Measurements from ENCODE around the gene AVPR1B. TPM values are rescaled to one million over a fixed set of nuclear protein-coding genes. Genes with fewer than 3 reads are reported as not detected.

AVPR1B gene
- polyA plus RNA-seq, 1 experiment, result not detected

DNA sequence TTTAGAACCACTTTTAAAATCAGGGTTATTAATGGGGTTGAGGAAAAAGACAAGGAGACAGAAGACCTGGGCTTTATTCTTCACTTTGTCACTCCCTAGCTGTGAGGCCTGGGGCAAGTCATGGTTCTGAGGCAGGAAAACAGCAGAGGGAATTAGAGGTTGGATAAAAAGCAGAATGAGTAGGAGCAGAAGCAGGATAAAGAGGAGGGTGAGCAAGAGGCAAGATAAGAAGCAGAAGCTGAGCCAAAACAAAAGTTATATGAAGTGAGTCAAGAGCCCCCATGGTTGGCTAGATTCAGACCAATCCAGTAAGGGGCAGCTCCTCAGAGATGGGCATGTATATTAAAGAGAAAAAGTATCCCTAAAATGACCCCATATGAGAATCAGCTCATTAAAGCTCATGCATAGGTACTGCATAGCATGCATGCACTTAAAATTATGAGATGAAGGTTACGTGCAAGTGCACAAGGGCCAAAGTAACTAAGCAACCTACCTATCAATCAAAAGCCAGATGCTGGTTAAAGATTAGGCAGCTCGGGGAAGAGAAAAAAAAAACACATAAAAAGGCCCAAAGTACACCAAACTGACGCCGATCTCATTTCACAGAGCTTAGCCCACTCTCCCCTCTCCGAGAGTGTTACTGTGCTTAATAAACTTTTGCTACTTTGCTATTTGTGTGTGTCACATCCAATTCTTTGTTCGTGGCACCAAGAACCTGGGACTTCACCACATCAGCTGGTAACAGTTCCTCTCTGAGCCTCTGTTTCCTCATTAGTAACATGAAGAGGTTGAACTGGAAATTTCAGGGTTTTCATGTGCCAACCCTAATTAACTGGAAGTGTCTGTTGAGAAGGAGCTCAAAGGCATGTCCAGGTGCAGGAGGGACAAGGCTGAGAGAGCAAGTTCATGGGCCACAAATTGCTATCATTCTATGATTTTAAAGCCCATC, 2.2 kb downstream of the AVPR1B start:
- DNase-seq (ENCODE audit: low read depth, low spot score), result no peak

DNA sequence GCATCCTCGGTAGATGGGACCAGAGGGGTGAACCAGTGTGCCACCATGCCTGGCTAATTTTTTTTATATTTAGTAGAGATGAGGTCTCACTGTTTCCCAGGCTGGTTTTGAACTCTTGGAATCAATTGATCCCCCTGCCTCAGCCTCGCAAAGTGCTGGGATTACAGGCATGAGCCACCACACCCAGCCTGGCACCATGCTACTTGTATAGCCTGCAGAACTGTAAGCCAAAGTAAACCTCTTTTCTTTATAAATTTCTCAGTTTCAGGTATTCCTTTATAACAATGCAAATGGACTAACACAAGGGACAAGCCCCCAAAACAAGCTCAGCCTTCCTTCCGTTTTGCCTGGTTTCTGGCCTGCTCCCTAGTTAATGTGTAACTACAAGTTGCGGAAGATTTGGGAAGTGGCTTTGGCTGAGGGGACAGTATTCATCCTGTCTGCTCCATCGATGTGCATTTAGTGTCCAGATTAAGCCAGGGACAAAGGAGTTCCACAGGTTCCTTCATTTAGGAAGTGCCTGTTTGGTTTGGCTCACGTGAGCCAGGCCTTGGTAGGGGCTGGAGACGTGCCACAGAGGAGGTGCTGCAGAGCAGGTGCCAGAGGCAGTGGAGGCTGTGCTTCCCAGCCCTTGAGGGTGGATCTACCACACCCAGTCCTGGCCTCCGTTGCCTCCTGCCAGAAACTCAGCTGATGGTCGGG, 4.4 kb downstream of the AVPR1B start:
- TF ChIP-seq, protein P1, sequence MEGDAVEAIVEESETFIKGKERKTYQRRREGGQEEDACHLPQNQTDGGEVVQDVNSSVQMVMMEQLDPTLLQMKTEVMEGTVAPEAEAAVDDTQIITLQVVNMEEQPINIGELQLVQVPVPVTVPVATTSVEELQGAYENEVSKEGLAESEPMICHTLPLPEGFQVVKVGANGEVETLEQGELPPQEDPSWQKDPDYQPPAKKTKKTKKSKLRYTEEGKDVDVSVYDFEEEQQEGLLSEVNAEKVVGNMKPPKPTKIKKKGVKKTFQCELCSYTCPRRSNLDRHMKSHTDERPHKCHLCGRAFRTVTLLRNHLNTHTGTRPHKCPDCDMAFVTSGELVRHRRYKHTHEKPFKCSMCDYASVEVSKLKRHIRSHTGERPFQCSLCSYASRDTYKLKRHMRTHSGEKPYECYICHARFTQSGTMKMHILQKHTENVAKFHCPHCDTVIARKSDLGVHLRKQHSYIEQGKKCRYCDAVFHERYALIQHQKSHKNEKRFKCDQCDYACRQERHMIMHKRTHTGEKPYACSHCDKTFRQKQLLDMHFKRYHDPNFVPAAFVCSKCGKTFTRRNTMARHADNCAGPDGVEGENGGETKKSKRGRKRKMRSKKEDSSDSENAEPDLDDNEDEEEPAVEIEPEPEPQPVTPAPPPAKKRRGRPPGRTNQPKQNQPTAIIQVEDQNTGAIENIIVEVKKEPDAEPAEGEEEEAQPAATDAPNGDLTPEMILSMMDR (IDR thresholded peaks at IDR 0.05; ENCODE audit: low read depth, low read length), result no peak
- ChIA-PET CTCF (interaction anchor here (2.3 kb wide), 1 partner anchor 128 kb away, joined by 7 read pairs; no protein-coding TSS in a partner anchor), POLR2A (no interaction called here)
- no peak for DNase-seq (ENCODE audit: low read depth, low spot score)
- Histone ChIP-seq H3K4me3 (ENCODE audit: low read depth, low read length) (no peak overlapping the region), H3K9me3 (ENCODE audit: control insufficient read depth, insufficient read depth, low read length) (peaks cover 2% of the 10 kb centered on the region; the same call in 1 of the 2 replicates), H3K27me3 (ENCODE audit: control insufficient read depth, insufficient read depth, low read length) (peaks cover 67% of the 10 kb centered on the region), H3K27ac (ENCODE audit: low read depth, low read length) (no peak overlapping the region)

More for the DNA sequence above, 2.2 kb downstream of the AVPR1B start:
- Histone ChIP-seq H3K27ac (ENCODE audit: low read depth, low read length) (no peak overlapping the region), H3K4me3 (ENCODE audit: low read depth, low read length) (no peak overlapping the region), H3K9me3 (ENCODE audit: control insufficient read depth, insufficient read depth, low read length) (peaks cover 2% of the 10 kb centered on the region; the same call in 1 of the 2 replicates), H3K27me3 (ENCODE audit: control insufficient read depth, insufficient read depth, low read length) (peaks cover 57% of the 10 kb centered on the region)
- TF ChIP-seq, protein P1 (IDR thresholded peaks at IDR 0.05; ENCODE audit: low read depth, low read length), result no peak
- POLR2A ChIA-PET, result no interaction called here
- CTCF ChIA-PET, result interaction anchor here (0.9 to 2.3 kb wide), 5 partner anchors 8 to 137 kb away, joined by 3 to 7 read pairs (median 4); no protein-coding TSS in a partner anchor

DNA sequence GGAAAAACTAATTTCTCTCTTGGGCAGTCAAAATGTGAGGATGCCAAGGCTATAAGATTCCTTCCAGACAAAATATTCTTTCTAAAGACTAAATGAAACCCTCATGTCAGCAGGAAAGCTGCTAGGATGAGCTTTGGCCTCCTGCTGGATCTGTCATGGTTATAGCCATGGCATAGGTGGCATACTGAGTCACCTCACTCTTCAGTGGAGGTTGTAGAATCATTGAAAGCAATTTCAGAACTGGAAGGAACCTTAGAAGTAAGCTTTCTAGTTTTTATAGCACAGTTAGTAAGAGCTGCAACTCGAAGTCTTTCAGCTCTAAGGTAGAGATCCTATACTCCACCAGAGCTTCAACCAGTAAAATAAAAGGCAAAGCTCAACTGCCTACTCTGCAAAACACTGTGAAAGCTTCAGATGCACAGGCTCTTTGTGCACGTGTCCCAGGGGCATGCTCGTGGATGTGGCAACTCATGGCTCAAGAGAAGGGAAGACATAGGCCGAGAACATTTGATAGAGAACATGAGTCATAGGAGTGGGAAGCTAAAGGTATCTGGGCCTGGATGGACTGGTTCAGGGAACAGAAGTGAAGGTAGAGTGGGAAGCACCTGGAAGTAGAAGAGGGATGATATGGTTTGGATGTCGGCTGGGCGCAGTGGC, 5.8 kb downstream of the AVPR1B start:
- CTCF ChIA-PET, result interaction anchor here (1.0 to 8.0 kb wide), 4 partner anchors 9 to 193 kb away, joined by 3 to 156 read pairs (median 10); no protein-coding TSS in a partner anchor
- POLR2A ChIA-PET, result no interaction called here

DNA sequence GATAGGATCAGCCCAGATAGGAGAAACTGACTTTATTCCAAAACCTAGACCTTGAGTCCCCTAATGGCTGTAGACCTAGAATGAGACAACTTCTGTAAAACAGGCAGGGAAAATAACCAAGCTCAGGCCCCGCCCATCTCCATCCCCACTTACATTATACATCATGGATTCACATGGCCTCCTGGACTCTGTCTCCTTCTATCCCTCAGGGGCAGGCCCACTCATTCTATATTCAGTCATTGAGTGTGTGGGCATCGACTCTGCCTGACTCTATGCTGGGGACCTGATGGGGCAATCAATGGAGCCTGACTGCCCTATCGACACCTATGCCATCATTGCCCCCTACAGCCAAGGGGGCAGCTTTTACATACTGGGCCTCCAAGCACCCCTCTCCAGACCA, 6.4 kb downstream of the AVPR1B start:
- ChIA-PET CTCF (interaction anchor here (1.8 to 8.0 kb wide), 3 partner anchors 126 to 192 kb away, joined by 7 to 156 read pairs (median 14); no protein-coding TSS in a partner anchor), POLR2A (no interaction called here)
- Histone ChIP-seq H3K27ac (ENCODE audit: low read depth, low read length) (no peak overlapping the region), H3K4me3 (ENCODE audit: low read depth, low read length) (no peak overlapping the region), H3K27me3 (ENCODE audit: control insufficient read depth, insufficient read depth, low read length) (peaks cover 49% of the 10 kb centered on the region), H3K9me3 (ENCODE audit: control insufficient read depth, insufficient read depth, low read length) (no peaks in the 10 kb centered on the region; the same call in 1 of the 2 replicates)
- DNase-seq (ENCODE audit: low read depth, low spot score), result no peak
- TF ChIP-seq, protein P1 (IDR thresholded peaks at IDR 0.05; ENCODE audit: low read depth, low read length), result no peak

More for the DNA sequence above, 5.8 kb downstream of the AVPR1B start:
- no peak overlapping the region for H3K27ac ChIP-seq (ENCODE audit: low read depth, low read length)
- no peaks in the 10 kb centered on the region; the same call in 1 of the 2 replicates for H3K9me3 ChIP-seq (ENCODE audit: control insufficient read depth, insufficient read depth, low read length)
- H3K4me3 ChIP-seq (ENCODE audit: low read depth, low read length), result no peak overlapping the region
- H3K27me3 ChIP-seq (ENCODE audit: control insufficient read depth, insufficient read depth, low read length), result peaks cover 55% of the 10 kb centered on the region
- TF ChIP-seq, protein P1 (IDR thresholded peaks at IDR 0.05; ENCODE audit: low read depth, low read length), result no peak
- DNase-seq (ENCODE audit: low read depth, low spot score), result no peak
